Body of pancreas (tissue), 4 donors: Measurements from ENCODE around the gene CYFIP2.

Experiments used
- POLR2A ChIP-seq, 3 donors: fragments of 450-650 bp; IDR thresholded peaks; one replicate each; pipeline ENCODE4 v1.6.1; 2016; ENCODE audit warnings: antibody characterized with exemption in 3 of 3, mild to moderate bottlenecking in 2 of 3
- TF ChIP-seq, protein P1 (sequence below), 7 experiments: fragments of 450-650 bp in 4 of 7; fragments of 200-600 bp in 3 of 7; sonication (generic) in 3 of 7; IDR thresholded peaks; one replicate each; pipeline ENCODE4 v1.5.1; 2016 to 2019; ENCODE audit warnings: antibody characterized with exemption in 7 of 7

DNA sequence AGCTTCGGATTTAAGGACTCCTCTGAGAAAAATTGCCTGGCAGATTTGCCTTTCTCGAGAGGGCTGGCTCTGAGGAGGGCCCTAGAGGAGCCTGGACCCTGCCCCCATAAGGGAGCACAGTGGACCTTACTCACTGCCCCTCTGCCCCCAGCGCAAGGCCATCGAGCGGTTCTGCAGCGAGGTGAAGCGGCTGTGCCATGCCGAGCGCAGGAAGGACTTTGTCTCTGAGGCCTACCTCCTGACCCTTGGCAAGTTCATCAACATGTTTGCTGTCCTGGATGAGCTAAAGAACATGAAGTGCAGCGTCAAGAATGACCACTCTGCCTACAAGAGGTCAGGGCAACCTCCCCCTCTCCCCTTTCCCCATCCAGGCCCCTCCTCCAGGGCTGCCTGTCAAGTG, 34.6 kb downstream of the CYFIP2 start:
- TF ChIP-seq, protein P1, sequence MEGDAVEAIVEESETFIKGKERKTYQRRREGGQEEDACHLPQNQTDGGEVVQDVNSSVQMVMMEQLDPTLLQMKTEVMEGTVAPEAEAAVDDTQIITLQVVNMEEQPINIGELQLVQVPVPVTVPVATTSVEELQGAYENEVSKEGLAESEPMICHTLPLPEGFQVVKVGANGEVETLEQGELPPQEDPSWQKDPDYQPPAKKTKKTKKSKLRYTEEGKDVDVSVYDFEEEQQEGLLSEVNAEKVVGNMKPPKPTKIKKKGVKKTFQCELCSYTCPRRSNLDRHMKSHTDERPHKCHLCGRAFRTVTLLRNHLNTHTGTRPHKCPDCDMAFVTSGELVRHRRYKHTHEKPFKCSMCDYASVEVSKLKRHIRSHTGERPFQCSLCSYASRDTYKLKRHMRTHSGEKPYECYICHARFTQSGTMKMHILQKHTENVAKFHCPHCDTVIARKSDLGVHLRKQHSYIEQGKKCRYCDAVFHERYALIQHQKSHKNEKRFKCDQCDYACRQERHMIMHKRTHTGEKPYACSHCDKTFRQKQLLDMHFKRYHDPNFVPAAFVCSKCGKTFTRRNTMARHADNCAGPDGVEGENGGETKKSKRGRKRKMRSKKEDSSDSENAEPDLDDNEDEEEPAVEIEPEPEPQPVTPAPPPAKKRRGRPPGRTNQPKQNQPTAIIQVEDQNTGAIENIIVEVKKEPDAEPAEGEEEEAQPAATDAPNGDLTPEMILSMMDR (IDR thresholded peaks at IDR 0.05): no peak
- no peak for TF ChIP-seq POLR2A (IDR thresholded peaks at IDR 0.05)
